Measurements from ENCODE around the gene BPNT1. TPM values are rescaled to one million over a fixed set of nuclear protein-coding genes. Genes with fewer than 3 reads are reported as not detected.

The BPNT1 gene
- total and polyA plus RNA-seq, 2 of the 13 experiments (the other 11 are each of a cell fraction or from before 2014, with no cell fraction given) = 35.2 to 43.9 TPM

DNA sequence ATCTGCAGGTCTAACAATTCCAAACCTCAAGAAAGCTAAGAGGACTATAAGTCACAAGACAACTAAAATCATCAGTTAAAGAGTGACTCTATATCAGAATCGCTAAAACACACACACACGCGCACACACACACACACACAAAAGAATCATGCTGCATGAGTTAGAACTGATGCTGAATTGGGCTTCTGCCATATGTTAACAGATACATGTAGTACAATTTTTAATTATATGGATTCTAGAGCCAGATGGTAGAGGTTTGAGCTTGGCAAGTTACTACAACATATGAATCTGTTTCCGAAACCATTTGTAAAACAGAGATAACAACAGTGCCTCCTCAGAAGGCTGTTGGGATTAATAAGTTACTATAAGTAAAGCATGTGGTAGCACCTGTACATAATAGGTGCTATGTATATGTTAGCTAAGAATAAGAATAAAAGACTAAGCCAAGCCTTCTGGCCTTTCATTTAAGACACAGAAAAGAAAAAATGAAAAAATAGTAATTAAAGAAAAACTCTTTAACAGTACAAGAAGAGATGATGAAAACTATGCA is 61.2 kb downstream of the BPNT1 start:
- ChIA-PET POLR2A (no interaction called here), CTCF (ENCODE audit: low intra/inter-chr PET ratio, low total read pairs) (no interaction called here)
- in situ Hi-C loops (cut with HindIII; ENCODE audit: extremely low pct_ligation_motif_present, low pct_unique_long_range_greater_than_20kb) (no loop called here), intact Hi-C loops (cut with micrococcal nuclease; ENCODE audit: unreplicated experiment) (no loop called here)
- no peak overlapping the region for H3K4me2 ChIP-seq (ENCODE audit: low read depth, low read length)
- H3K9ac ChIP-seq (ENCODE audit: insufficient read depth, low read depth, low read length) = no peak overlapping the region
- H3K4me1 ChIP-seq (ENCODE audit: insufficient read depth, low read length) = no peaks in the 10 kb centered on the region
- H3K79me2 ChIP-seq (ENCODE audit: insufficient read depth, low read length) = no peaks in the 10 kb centered on the region
- H3K9me3 ChIP-seq (ENCODE audit: low read length) = no peaks in the 10 kb centered on the region
- no peak for FAIRE-seq
- no peak overlapping the region for H3K4me3 ChIP-seq (replicated peaks in 1 of 3; ENCODE audit: insufficient read depth in 1 of 3, low read depth in 2 of 3, low read length in 3 of 3)
- H4K20me1 ChIP-seq (ENCODE audit: insufficient read depth, low read length) = no peaks in the 10 kb centered on the region
- ATAC-seq = no peak
- BruUV-seq (replicated peaks) = no TSS peak
- no peaks in the 10 kb centered on the region for H3K27me3 ChIP-seq (ENCODE audit: control insufficient read depth in 1 of 2, insufficient read depth in 2 of 2, low read length in 2 of 2)
- no peak overlapping the region for H2AFZ ChIP-seq (ENCODE audit: low read length)
- DNase-seq (ENCODE audit: low spot score) = no peak
- 88% methylated on average over 4 of the region's 4 CpGs for WGBS (ENCODE audit: low lambda C conversion rate)
- H3K27ac ChIP-seq (ENCODE audit: extremely low read length, insufficient read depth, low read length) = no peak overlapping the region
- TF ChIP-seq ZNF431 (CRISPR knock-in tag; IDR thresholded peaks at IDR 0.05; ENCODE audit: borderline replicate concordance, low read depth) = no peak
- TF ChIP-seq HOXD1 (CRISPR knock-in tag; IDR thresholded peaks at IDR 0.05) = no peak
- TF ChIP-seq, protein P1, sequence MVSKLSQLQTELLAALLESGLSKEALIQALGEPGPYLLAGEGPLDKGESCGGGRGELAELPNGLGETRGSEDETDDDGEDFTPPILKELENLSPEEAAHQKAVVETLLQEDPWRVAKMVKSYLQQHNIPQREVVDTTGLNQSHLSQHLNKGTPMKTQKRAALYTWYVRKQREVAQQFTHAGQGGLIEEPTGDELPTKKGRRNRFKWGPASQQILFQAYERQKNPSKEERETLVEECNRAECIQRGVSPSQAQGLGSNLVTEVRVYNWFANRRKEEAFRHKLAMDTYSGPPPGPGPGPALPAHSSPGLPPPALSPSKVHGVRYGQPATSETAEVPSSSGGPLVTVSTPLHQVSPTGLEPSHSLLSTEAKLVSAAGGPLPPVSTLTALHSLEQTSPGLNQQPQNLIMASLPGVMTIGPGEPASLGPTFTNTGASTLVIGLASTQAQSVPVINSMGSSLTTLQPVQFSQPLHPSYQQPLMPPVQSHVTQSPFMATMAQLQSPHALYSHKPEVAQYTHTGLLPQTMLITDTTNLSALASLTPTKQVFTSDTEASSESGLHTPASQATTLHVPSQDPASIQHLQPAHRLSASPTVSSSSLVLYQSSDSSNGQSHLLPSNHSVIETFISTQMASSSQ (IDR thresholded peaks at IDR 0.05; ENCODE audit: low read depth) = no peak
- TF ChIP-seq, protein P1 (CRISPR knock-in tag; IDR thresholded peaks at IDR 0.05; ENCODE audit: borderline replicate concordance) = no peak
- no peak for TF ChIP-seq PTBP1 (IDR thresholded peaks at IDR 0.05; ENCODE audit: low read depth, low read length, poor library complexity, severe bottlenecking)
- TF ChIP-seq ZNF160 (CRISPR knock-in tag; IDR thresholded peaks at IDR 0.05) = no peak
- TF ChIP-seq, protein P2, sequence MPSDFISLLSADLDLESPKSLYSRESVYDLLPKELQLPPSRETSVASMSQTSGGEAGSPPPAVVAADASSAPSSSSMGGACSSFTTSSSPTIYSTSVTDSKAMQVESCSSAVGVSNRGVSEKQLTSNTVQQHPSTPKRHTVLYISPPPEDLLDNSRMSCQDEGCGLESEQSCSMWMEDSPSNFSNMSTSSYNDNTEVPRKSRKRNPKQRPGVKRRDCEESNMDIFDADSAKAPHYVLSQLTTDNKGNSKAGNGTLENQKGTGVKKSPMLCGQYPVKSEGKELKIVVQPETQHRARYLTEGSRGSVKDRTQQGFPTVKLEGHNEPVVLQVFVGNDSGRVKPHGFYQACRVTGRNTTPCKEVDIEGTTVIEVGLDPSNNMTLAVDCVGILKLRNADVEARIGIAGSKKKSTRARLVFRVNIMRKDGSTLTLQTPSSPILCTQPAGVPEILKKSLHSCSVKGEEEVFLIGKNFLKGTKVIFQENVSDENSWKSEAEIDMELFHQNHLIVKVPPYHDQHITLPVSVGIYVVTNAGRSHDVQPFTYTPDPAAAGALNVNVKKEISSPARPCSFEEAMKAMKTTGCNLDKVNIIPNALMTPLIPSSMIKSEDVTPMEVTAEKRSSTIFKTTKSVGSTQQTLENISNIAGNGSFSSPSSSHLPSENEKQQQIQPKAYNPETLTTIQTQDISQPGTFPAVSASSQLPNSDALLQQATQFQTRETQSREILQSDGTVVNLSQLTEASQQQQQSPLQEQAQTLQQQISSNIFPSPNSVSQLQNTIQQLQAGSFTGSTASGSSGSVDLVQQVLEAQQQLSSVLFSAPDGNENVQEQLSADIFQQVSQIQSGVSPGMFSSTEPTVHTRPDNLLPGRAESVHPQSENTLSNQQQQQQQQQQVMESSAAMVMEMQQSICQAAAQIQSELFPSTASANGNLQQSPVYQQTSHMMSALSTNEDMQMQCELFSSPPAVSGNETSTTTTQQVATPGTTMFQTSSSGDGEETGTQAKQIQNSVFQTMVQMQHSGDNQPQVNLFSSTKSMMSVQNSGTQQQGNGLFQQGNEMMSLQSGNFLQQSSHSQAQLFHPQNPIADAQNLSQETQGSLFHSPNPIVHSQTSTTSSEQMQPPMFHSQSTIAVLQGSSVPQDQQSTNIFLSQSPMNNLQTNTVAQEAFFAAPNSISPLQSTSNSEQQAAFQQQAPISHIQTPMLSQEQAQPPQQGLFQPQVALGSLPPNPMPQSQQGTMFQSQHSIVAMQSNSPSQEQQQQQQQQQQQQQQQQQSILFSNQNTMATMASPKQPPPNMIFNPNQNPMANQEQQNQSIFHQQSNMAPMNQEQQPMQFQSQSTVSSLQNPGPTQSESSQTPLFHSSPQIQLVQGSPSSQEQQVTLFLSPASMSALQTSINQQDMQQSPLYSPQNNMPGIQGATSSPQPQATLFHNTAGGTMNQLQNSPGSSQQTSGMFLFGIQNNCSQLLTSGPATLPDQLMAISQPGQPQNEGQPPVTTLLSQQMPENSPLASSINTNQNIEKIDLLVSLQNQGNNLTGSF (CRISPR knock-in tag; IDR thresholded peaks at IDR 0.05) = no peak
- TF ChIP-seq ZNF577 (CRISPR knock-in tag; IDR thresholded peaks at IDR 0.05; ENCODE audit: borderline replicate concordance, low read depth) = no peak
- TF ChIP-seq ELK4 (CRISPR knock-in tag; IDR thresholded peaks at IDR 0.05; ENCODE audit: borderline replicate concordance) = no peak
- TF ChIP-seq ZNF737 (CRISPR knock-in tag; IDR thresholded peaks at IDR 0.05; ENCODE audit: borderline replicate concordance) = no peak
- TF ChIP-seq ZBTB46 (CRISPR knock-in tag; IDR thresholded peaks at IDR 0.05; ENCODE audit: borderline replicate concordance) = no peak
- H3K36me3 ChIP-seq (replicated peaks in 1 of 2; ENCODE audit: control insufficient read depth in 1 of 2, insufficient read depth in 2 of 2, low read length in 2 of 2) = peaks cover 9 to 69% of the 10 kb centered on the region in 2 experiments; a peak in 4 of 5 replicates

Measured in HepG2 (cell line).